ENCODE results near the gene SLC41A1.

SLC41A1 gene

GRCh38 chr1:205775015-205775716 lies 37.8 kb downstream of the SLC41A1 start, which contains the start of gene RAB29:
Gene RAB29, minus strand, starts transcription at chr1:205775482. Its CDS starts 526 bp downstream, at chr1:205774956.
- Histone ChIP-seq H3K36me3 (ENCODE audit: insufficient read depth, low read length) (peaks cover 6% of the 10 kb centered on the region; the same call in 1 of the 2 replicates), H3K4me1 (ENCODE audit: control insufficient read depth, insufficient read depth, low read length, unreplicated experiment) (peaks cover 14% of the 10 kb centered on the region)

GRCh38 chr1:205774198-205775014 lies 38.6 kb downstream of the SLC41A1 start:
- Histone ChIP-seq H3K4me3 (ENCODE audit: low read depth, low read length) (peak overlapping the region; percentile 78), H2AFZ (ENCODE audit: low read length, unreplicated experiment) (peak overlapping the region; percentile 74), H3K4me1 (ENCODE audit: control insufficient read depth, insufficient read depth, low read length, unreplicated experiment) (peaks cover 14% of the 10 kb centered on the region), H3K36me3 (ENCODE audit: insufficient read depth, low read length) (peaks cover 13% of the 10 kb centered on the region; the same call in 1 of the 2 replicates), H3K79me2 (ENCODE audit: control insufficient read depth, insufficient read depth, low read length, unreplicated experiment) (peaks cover 6% of the 10 kb centered on the region), H3K27ac (ENCODE audit: low read depth, low read length) (no peak overlapping the region), H3K27me3 (ENCODE audit: insufficient read depth, low read length) (no peaks in the 10 kb centered on the region)

More at GRCh38 chr1:205775015-205775716, 37.8 kb downstream of the SLC41A1 start, which contains the start of gene RAB29:
- peaks cover 6% of the 10 kb centered on the region for H3K79me2 ChIP-seq (ENCODE audit: control insufficient read depth, insufficient read depth, low read length, unreplicated experiment)
- peak within 1 kb of the TSS; percentile 78 for H3K27ac ChIP-seq (ENCODE audit: low read depth, low read length)
- H3K27me3 ChIP-seq (ENCODE audit: insufficient read depth, low read length): no peaks in the 10 kb centered on the region
- peak within 1 kb of the TSS; percentile 78 for H3K4me3 ChIP-seq (ENCODE audit: low read depth, low read length)
- peak within 1 kb of the TSS; percentile 74 for H2AFZ ChIP-seq (ENCODE audit: low read length, unreplicated experiment)

GRCh38 chr1:205772607-205773032 lies 40.4 kb downstream of the SLC41A1 start:
- Histone ChIP-seq H3K27me3 (ENCODE audit: insufficient read depth, low read length) (no peaks in the 10 kb centered on the region), H3K4me1 (ENCODE audit: control insufficient read depth, insufficient read depth, low read length, unreplicated experiment) (peaks cover 14% of the 10 kb centered on the region), H3K79me2 (ENCODE audit: control insufficient read depth, insufficient read depth, low read length, unreplicated experiment) (peaks cover 6% of the 10 kb centered on the region), H3K36me3 (ENCODE audit: insufficient read depth, low read length) (peaks cover 17% of the 10 kb centered on the region), H3K4me3 (ENCODE audit: low read depth, low read length) (no peak overlapping the region), H2AFZ (ENCODE audit: low read length, unreplicated experiment) (no peak overlapping the region), H3K27ac (ENCODE audit: low read depth, low read length) (no peak overlapping the region)

GRCh38 chr1:205770618-205771017 lies 42.4 kb downstream of the SLC41A1 start:
- Histone ChIP-seq H3K27ac (ENCODE audit: low read depth, low read length) (no peak overlapping the region), H2AFZ (ENCODE audit: low read length, unreplicated experiment) (no peak overlapping the region), H3K4me3 (ENCODE audit: low read depth, low read length) (no peak overlapping the region), H3K79me2 (ENCODE audit: control insufficient read depth, insufficient read depth, low read length, unreplicated experiment) (peaks cover 6% of the 10 kb centered on the region), H3K27me3 (ENCODE audit: insufficient read depth, low read length) (no peaks in the 10 kb centered on the region), H3K36me3 (ENCODE audit: insufficient read depth, low read length) (peaks cover 17% of the 10 kb centered on the region), H3K4me1 (ENCODE audit: control insufficient read depth, insufficient read depth, low read length, unreplicated experiment) (peaks cover 6% of the 10 kb centered on the region)

- Histone ChIP-seq H3K4me3 (ENCODE audit: low read depth, low read length) (no peak overlapping the region), H3K27ac (ENCODE audit: low read depth, low read length) (no peak overlapping the region), H3K27me3 (ENCODE audit: insufficient read depth, low read length) (no peaks in the 10 kb centered on the region), H3K79me2 (ENCODE audit: control insufficient read depth, insufficient read depth, low read length, unreplicated experiment) (peaks cover 6% of the 10 kb centered on the region), H3K36me3 (ENCODE audit: insufficient read depth, low read length) (peaks cover 17% of the 10 kb centered on the region), H3K4me1 (ENCODE audit: control insufficient read depth, insufficient read depth, low read length, unreplicated experiment) (peaks cover 6% of the 10 kb centered on the region), H2AFZ (ENCODE audit: low read length, unreplicated experiment) (no peak overlapping the region)
Measured at GRCh38 chr1:205769641-205770365, 43.2 kb downstream of the SLC41A1 start.

- no peaks in the 10 kb centered on the region for H3K27me3 ChIP-seq (ENCODE audit: insufficient read depth, low read length)
- H2AFZ ChIP-seq (ENCODE audit: low read length, unreplicated experiment): no peak overlapping the region
- no peaks in the 10 kb centered on the region for H3K4me1 ChIP-seq (ENCODE audit: control insufficient read depth, insufficient read depth, low read length, unreplicated experiment)
- H3K4me3 ChIP-seq (ENCODE audit: low read depth, low read length): no peak overlapping the region
- H3K36me3 ChIP-seq (ENCODE audit: insufficient read depth, low read length): peaks cover 17% of the 10 kb centered on the region
- no peaks in the 10 kb centered on the region for H3K79me2 ChIP-seq (ENCODE audit: control insufficient read depth, insufficient read depth, low read length, unreplicated experiment)
- no peak overlapping the region for H3K27ac ChIP-seq (ENCODE audit: low read depth, low read length)
Measured at GRCh38 chr1:205767248-205767647, 45.8 kb downstream of the SLC41A1 start.

- H3K36me3 ChIP-seq (ENCODE audit: insufficient read depth, low read length): peaks cover 17% of the 10 kb centered on the region
- no peaks in the 10 kb centered on the region for H3K79me2 ChIP-seq (ENCODE audit: control insufficient read depth, insufficient read depth, low read length, unreplicated experiment)
- no peak overlapping the region for H3K27ac ChIP-seq (ENCODE audit: low read depth, low read length)
- no peaks in the 10 kb centered on the region for H3K27me3 ChIP-seq (ENCODE audit: insufficient read depth, low read length)
- no peaks in the 10 kb centered on the region for H3K4me1 ChIP-seq (ENCODE audit: control insufficient read depth, insufficient read depth, low read length, unreplicated experiment)
- no peak overlapping the region for H2AFZ ChIP-seq (ENCODE audit: low read length, unreplicated experiment)
- no peak overlapping the region for H3K4me3 ChIP-seq (ENCODE audit: low read depth, low read length)
Measured at GRCh38 chr1:205766570-205766969, 46.4 kb downstream of the SLC41A1 start.

GRCh38 chr1:205766038-205766437 lies 47.0 kb downstream of the SLC41A1 start:
- Histone ChIP-seq H3K36me3 (ENCODE audit: insufficient read depth, low read length) (peaks cover 17% of the 10 kb centered on the region), H3K27ac (ENCODE audit: low read depth, low read length) (no peak overlapping the region), H3K27me3 (ENCODE audit: insufficient read depth, low read length) (no peaks in the 10 kb centered on the region), H3K79me2 (ENCODE audit: control insufficient read depth, insufficient read depth, low read length, unreplicated experiment) (no peaks in the 10 kb centered on the region), H3K4me1 (ENCODE audit: control insufficient read depth, insufficient read depth, low read length, unreplicated experiment) (peaks cover 2% of the 10 kb centered on the region), H3K4me3 (ENCODE audit: low read depth, low read length) (no peak overlapping the region), H2AFZ (ENCODE audit: low read length, unreplicated experiment) (no peak overlapping the region)

GRCh38 chr1:205764578-205764977 lies 48.4 kb downstream of the SLC41A1 start:
- Histone ChIP-seq H3K27me3 (ENCODE audit: insufficient read depth, low read length) (no peaks in the 10 kb centered on the region), H3K79me2 (ENCODE audit: control insufficient read depth, insufficient read depth, low read length, unreplicated experiment) (no peaks in the 10 kb centered on the region), H3K27ac (ENCODE audit: low read depth, low read length) (no peak overlapping the region), H2AFZ (ENCODE audit: low read length, unreplicated experiment) (no peak overlapping the region), H3K36me3 (ENCODE audit: insufficient read depth, low read length) (peaks cover 6% of the 10 kb centered on the region), H3K4me3 (ENCODE audit: low read depth, low read length) (no peak overlapping the region), H3K4me1 (ENCODE audit: control insufficient read depth, insufficient read depth, low read length, unreplicated experiment) (peaks cover 2% of the 10 kb centered on the region)

GRCh38 chr1:205763980-205764379 lies 49.0 kb downstream of the SLC41A1 start:
- no peak overlapping the region for H3K27ac ChIP-seq (ENCODE audit: low read depth, low read length)
- peaks cover 2% of the 10 kb centered on the region for H3K4me1 ChIP-seq (ENCODE audit: control insufficient read depth, insufficient read depth, low read length, unreplicated experiment)
- no peak overlapping the region for H3K4me3 ChIP-seq (ENCODE audit: low read depth, low read length)
- no peaks in the 10 kb centered on the region for H3K79me2 ChIP-seq (ENCODE audit: control insufficient read depth, insufficient read depth, low read length, unreplicated experiment)
- H2AFZ ChIP-seq (ENCODE audit: low read length, unreplicated experiment): no peak overlapping the region
- H3K36me3 ChIP-seq (ENCODE audit: insufficient read depth, low read length): peaks cover 2% of the 10 kb centered on the region; the same call in 1 of the 2 replicates
- no peaks in the 10 kb centered on the region for H3K27me3 ChIP-seq (ENCODE audit: insufficient read depth, low read length)

Measured in ACC112 (cell line).